Stimulated activated CD8-positive, alpha-beta memory T cell treated with anti-CD3 and anti-CD28 coated beads, Interleukin-7, amount 100 ng/mL, for 1 hour (primary cell): ENCODE data around the gene GSX1.
"Not testable (repeated sequence)": the region's sequence is repeated elsewhere in the genome, so short reads cannot be mapped to it uniquely, and the experiment has no call there.

Source experiments
- DNase-seq, 2 donors: peaks; one replicate each; pipeline ENCODE4 v3.0.0-alpha.2; 2020; ENCODE audit warnings: low read depth in 2 of 2

The GSX1 gene

DNA sequence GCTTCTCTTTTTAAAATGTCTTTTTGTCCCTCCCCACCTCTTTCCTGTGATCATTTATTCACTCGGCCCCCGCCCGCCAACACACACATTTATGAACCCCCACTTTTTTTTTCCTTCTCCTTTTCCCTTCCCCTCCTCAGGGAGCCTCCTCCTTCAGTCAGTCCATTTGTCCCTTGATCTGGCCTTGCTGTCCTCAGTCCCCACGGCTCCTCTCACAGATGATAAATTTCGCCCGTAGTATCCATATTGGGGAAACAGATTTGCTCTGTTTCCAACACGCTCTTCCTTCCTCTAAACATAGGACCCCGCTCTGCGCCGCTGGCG, 2.0 kb downstream of the GSX1 start:
- DNase-seq, result no peak

DNA sequence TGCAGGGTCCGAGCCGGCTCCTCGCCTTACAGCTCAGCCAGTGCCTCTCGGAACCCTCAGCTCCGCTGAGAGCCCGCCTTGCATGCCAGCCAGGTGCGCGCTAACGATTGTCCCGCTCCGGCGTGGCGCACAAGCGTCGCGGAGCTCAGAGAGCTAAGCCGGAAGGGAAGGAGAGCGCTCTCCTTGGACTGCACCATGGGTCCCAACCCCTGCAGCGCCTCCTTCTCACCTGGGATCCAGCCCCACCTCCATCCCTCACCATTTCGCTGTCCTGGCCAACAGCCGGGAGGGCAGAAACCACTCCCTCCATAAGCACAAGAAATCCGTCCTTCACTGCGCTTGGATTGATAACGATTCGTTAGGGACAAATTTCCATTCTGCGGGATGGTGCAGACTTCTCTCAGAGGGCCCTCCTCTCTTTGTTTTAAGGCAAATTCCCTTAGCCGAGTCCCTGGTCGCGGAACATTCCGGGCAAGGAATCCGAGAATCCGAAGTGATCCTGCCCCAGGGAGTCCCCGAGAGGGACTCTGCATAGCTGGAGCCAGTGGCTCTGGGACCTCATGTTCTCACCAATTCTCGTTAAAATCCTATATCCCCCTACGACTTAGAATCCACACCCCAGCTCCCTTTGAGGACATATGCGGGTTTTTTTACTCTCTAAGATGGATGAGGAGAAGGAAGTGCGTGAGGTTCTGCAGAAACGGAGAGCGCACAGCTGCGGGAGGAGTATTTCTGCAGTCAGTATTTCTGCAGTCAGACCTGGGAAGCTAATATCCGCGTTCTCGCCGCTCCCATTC, 2.8 kb downstream of the GSX1 start:
- no peak for DNase-seq

DNA sequence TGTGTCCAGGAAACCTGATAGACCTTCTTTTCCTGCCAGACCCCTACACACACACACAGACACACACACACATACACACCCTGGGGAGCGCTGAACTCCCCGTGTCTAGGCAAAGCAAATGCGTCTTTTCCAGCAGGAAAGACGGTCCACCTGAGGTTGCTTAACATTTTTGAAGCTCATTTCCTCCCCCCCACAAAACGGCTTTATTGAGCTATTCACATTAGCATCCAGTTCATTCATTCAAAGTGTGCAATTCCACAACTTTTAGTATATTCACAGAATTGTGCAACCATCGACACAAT, 3.4 kb downstream of the GSX1 start:
- no peak for DNase-seq

DNA sequence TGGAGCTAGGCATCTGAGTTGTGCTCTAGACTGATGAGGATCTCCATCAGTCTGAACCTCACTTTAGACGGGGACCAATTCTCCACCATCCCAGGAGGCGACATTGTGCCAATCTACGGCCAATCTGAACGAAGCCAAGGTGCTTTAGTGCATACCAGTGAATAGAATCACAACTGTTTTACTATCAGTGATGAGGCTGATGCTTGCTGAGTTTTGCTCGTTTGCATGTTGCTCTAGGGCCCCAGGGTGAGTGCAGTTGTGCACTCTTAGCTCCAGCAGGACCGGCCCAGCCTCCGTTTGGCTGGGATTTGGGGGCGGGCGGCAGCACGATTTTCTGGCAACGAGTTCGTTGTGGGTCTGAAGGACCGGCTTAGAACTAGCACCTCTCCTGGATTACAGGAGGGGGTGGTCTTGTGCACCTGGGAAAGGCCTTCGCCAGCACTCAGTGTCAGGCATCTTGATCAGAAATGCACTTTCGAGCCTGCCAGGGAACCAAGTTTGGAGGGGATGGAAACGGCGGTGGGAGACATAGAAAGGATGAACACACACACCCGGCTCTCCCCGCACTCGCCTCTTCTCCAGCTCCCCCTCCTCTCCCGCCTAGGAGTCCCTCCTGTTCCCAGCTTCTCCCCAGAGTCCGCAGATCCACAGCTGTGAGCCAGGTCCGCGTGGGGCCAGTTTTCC, 4.4 kb downstream of the GSX1 start:
- DNase-seq, result no peak

DNA sequence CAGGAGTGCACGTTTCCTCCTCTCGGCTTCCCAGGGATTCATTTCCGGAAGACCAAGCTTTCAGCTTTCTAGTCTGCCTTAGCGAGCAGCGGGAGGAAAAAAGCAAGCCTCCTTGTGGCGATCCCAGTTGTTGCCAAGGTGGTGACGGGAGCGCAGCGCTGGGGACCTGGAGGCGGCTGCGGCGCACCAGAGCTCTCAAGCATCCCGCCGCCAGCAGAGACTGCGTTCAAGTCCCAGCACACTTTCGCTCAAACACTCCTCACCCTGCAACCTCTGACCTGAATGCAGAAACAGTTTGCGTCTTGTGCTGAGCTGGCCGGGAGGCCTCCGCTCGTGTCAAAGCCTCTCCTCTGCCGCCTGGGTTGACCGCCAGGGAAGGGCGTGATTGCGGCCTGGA, 4.9 kb downstream of the GSX1 start:
- DNase-seq, result no peak

DNA sequence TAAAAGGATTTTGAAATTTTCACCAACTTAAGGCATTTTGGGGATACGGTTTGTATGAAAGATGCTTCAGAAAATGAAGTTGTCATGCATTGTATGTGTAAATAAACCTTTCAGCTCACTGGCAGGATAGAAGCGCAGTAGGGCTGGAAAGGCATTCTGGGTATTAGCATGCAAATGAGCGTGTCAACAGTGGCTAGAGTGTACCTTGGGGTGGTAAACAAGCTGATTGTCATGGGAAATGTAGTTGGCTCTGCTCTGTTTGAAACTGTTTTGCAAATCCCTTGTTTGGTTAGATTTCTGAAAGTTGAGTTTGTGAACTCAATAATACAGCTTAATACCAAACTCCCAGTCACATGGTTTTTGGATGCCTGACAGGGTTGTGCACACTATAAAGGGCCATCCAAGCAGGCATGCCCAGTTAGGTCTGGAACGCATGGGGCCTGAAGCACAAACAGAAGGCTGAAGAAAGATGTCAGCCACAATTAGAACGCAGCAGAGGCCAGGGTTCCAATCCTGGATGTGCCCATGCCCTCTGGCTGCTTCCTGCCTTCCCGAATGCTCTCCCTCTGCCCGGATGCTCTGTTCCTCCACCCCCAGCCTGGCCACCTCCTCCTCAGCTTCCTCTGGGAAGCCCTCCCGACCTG, 14.6 kb downstream of the GSX1 start:
- DNase-seq, result no peak

DNA sequence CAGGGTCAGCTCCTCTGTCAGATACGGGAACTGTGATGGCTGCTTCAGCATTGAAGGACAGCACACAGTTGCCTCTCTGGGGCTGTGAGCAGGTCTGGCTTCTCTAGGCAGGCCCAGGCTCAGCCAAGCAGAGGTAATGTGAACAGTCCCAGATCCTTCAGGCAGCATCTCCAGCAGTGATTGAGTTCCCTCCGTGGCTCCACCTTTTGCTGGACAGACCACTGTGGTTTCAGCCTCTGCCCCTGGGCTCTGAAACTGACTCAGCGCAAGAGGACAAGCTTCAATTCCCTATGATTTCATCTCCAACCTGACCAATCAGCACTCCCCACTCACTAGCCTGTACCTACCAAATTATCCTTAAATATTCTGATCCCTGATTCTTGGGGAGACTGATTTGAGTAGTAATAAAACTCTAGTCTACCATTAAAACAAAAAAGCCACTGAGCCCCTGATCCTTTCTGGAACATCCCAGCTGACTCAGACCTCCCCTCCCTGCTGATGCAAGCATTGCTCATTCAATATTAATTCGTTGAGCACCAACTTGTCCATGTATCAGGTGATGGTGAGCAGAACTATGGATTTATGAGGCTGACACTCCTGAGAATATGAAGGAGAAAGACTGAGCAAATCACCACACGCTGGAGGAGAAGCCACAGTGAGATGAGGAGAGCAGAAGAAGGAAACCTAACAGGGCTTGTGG, 16.7 kb downstream of the GSX1 start:
- DNase-seq, result no peak

DNA sequence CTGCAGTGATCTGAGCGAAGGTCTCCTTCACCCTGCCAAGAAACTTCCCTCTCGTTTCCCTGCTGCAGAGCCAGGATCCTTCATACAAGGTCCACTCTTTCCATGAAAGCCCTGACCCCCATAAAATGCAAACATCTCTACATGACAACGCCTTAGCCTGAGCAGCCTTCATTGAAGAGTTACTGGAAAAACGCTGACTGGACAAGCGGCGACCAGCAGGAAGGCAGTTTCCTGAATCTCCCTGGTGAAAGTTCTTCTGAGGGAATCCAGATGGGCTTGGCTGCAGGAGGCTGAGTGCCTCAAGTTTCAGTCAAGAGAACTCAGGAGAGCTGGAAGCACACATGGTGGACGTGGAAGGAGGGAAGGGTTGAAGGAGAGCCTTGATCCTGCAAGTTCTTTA, 17.7 kb downstream of the GSX1 start:
- DNase-seq, result no peak

DNA sequence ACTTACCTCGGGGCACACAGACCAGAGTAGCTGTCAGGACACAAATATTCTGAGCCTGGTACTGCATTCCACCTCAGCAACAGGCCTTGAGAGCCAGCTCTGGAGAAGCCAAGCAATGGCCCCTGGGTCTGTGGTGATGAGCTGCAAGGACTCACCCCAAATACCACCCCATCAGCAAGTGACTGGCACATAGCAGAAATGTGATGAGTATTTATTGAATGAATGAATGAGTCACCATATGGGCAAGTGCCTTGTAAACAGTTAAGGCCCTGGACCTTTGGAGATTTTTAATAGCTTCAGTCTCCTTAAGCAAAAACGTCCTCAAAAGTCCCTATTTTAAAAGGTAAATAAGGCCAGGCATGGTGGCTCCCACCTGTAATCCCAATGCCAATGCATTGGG, 18.2 kb downstream of the GSX1 start:
- DNase-seq, result no peak

DNA sequence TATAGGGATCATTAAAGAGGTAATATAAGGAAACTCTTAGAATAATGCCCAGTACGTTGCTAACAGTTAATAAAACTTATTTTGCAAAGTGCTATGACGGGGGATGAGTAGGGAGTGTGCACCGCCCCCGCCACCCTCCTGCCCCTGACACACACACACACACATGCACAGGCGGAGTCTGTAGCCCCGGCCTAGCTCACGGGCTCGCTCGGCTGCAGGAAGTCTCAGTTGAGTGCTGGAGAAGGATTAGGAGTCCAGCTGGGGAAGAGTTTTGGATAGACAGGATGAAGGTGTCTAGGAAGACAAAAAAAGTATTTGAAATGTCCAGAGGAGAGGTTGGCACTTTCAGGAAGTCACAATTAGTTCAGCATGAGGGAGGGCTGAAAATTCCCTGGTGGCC, 21.5 kb downstream of the GSX1 start:
- DNase-seq, result no peak

DNA sequence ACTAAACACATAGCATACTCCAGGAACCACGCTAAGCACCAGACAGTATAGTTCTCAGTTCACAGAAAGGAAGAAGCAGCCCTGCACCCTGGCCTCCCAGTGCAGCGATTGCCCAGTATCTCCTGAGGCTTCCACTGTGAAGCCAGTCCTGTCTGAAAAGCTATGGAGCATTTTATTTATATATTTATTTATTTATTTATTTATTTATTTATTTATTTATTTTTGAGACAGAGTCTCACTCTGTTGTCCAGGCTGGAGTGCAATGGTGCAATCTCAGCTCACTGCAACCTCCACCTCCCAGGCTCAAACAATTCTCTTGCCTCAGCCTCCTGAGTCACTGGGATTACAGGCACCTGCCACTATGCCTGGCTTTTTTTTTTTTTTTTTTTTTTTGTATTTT, 25.5 kb downstream of the GSX1 start:
- not testable (repeated sequence) for DNase-seq

DNA sequence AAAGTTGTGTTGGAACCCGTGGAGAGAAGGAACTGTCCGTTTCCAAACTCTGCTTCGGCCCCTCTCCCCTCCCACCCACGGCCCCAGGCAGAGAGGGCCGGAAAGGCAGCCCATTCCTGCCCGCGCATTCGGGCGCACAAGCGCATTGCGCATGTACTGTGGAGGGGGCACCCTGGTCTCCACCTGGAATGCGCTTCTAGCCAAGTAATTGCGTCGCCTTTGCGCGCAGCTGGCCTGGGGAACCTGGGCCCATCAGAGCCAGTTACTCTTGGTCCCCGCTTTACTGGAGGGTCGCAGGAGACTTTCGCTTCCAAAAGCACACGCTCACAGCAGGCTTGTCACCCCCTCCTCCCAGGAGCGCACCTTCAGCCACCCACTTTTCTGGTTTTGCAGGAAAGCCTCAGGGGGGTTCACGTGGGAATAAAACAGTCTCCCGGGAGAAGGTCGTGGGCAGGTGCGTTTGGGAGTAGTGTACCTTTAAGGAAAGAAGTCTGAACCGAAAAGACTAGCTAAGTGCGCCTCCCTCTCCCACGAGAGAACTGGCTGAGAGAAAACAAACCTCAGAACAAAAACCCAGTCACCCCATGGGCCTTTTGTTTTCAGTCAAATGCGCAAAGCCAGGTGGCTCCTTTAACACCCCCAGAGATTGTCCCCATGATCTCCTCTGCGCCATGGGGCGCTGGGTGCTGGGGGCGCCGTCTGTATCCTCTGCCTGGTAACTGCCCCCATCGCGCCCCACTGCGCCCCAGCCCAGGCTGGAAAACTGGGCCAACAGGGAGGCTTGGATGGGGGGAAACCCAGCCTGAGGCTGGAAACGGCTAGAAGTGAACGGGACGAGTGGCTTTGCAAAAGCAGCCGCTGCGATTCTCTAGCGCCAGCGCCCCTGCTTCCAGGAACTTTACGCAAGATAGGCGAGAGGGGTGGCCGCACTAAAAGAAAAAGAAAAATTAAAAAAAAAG, 28.5 kb downstream of the GSX1 start:
- DNase-seq, result no peak

DNA sequence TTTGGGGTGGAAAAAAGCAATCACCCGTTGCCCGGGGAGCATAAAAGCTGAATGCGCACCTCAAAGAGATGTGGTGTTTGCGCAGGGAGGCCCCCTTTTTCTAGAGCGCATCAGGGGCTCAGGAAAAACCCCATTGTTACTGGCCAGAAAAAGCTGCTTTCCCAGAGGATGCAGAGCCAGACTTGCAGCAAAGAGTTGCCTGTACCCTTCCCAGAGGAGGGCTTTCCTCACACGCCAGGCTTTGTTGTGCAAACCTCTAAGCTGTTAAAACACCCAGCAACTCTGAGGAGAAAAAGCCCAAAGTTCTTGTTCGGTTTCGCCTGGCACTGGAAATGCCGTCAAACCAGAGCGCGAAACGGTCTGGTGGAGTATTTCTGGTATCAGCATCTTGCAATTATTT, 29.3 kb downstream of the GSX1 start:
- no peak for DNase-seq

DNA sequence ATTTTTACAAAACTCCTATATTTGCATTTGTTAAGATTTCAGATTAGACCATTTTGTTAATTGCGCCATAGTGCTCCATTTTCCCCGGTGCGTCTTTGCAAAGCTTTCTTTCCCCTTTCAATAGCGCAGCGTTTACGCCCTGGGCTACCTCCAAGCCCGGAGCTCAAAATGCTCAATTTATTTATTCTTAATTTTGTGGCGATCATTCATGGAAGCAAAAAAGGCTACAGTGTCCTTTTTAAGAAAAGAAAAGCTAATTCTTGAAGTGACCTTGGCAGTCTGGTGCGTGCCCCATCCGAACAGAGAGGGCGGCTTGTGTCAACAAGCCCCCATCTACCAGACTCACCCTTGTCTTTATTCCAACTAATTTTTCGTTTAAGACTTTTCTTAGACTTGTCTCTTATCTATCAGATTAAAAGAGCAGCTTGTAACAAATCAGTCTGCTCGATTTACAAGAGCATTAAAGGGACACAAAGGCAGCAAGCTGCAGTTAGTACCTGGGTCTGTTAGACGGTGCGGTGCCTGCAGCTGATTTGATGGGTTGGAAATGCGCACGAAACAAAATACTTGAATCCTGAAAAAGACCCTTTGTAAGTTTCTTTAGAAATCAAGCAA, 30.1 kb downstream of the GSX1 start:
- no peak for DNase-seq

DNA sequence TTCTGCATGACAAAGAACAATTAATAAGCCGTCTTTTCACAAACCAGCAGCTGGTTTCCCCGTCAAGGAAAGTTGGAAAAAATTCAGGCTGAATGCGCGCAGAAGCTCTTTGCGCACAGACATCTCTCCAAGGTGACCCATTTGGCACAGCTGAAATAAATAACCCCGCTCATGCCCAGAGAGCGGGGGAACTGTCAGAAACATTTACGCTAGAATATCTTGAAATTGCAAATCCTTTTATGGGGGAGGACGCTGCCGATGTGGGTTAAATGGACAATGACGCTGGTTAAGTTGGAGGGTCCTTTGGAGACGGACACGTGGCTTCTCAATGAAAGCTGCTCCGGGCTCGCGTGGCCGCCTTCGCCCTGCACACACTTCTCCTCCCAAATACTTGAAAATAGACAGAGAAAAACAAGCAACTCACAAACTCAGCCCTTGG, 30.6 kb downstream of the GSX1 start:
- no peak for DNase-seq

DNA sequence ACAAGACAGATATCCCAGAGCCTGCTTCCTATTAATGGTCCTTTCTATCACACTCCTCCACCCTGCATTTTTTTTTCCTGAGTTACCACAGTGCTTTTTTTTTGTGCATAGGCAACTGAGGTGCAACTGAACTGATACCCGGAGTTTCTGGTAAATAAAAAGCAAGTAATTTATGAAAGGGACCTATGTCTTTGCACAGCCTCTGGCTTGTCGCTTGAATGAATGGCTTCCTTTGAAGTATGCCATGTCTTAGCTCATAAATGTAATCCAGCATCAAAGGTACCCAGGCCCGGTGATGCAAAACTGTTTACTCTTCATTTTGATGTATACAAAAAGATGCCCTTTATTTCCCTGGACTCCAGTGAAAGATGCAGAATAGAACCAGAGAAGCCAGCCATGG, 31.8 kb downstream of the GSX1 start:
- DNase-seq, result no peak

DNA sequence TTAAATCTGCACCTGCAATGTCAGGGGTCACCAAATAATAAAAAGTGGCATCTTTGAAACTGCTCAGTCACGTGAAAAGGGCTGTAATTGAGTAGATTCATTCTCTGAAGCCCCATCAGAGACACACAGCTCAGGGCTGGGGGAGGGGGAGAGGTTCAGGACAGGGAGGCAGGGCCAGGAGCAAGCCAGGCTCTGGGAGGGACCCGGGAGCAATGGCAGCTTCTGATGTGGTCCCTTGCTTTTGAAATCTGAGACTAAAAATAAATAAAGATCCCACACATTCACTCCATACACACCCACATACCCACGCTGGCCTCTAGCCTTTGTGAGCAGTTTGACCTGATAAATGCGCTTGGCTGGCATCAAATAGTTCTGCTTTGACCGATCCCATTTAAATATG, 32.8 kb downstream of the GSX1 start:
- no peak for DNase-seq

DNA sequence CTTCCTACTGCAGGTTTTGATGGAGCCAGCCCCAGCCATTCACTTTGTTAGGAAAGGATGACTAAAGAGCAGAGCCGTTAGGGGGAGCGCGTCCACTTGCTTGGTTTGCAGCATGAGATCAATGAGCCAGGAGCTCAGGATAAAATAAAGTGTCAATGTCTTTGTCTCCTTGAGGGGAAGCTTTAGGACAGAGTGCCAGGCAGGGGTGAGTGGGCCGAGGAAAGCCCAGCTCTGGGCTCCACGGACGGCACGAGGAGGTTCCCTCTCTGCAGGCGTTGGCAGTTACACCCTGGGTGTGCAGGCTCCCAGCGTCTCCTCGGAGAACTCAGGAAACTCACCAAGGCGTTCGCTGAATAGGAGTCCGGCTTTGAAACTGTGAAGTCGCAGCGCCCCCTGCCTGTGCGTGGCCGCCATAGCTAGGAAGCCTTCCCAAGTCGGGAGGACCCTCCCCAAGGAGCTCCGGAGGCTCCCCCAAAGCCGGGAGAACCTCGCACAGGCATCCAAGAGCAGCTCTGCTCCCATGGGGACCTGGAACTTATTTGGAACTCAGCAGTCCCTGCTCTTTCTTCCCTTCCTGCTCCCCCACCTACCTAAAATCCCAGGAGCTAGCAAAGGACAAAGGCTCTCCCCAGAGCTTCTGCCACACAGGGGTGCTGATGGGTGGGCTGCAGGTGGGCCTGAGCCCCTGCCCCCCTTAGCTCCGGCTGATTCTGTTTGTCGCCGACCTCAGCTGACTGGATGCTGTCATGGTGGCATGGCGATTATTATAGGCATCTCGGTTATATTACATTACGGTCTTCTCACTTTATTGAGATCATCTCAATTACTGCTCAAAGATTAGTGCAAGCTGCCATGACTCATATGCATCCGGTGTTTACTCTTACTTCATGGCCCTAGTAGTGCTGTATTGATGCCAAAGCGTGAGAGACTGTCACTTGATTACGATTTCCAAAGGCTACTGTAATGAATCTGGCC, 34.4 kb downstream of the GSX1 start:
- DNase-seq, result peak; percentile 32 to 52

DNA sequence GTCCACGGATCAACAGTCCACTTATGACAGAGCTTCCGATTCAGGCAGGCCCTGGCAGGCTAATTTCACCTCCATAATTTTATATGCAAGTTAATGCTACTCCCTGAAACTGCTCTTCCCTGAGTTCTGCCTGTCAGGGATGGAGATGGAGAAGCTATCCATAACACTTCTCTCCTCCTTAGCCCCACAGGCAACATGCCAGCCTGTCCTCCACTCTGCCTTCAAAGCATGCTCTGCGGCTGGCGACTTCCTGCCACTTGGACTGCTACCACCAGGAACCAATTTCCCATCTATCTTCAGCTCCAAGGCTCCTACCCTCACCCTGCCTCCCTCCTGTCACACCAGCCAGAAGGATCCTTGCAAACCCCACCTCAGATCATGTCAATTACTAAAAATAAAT, 35.4 kb downstream of the GSX1 start:
- DNase-seq, result no peak

DNA sequence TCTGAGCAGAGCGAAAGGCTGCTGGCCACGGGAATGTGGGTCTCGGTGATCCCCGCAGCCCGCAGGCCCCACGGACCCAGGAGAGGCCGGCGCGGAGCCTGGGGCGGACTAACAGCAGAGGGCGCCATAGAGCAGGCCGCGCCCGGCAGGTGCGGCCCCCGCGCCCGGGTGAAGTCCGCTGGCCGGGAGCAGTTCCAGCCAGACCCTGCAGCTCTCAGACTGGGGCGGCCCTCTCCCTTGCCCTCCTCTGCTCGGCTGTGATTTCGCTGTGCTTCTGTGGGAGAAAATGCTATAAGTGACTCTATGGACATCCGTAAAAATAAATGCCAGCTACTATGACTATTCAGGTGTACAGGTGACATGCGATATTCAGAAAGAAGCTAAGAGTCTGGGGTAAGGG, 37.7 kb downstream of the GSX1 start:
- peak; percentile 6 to 46 for DNase-seq
